ENCODE measurements around the gene LMCD1.
"Not testable (repeated sequence)": the region's sequence is repeated elsewhere in the genome, so short reads cannot be mapped to it uniquely, and the experiment has no call there.

Gene LMCD1

DNA sequence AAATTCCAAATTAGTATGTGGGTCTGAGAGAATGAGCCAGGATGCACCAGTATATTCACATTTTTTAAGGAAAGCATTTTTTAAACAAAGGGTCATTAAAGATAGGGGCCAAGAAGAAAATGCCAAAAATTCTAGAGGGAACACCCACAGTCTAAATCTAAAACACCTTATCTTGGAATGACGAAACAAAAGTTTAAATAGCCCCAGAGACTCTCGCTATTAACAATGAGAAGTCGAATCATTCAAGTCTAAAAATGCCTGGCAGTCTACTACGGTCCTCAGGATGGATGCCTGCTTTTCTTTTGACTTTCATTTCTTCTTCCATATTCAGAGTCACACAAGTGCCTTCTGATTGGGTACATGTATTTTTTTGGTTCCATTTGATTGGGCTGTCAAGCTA lies 76.7 kb downstream of the LMCD1 start:
- no peak overlapping the region for H3K4me3 ChIP-seq (ENCODE audit: low read depth, low read length, poor library complexity, severe bottlenecking)
- no peaks in the 10 kb centered on the region for H3K36me3 ChIP-seq (ENCODE audit: insufficient read depth, low read length)
- no peak for TF ChIP-seq EZH2 (IDR thresholded peaks at IDR 0.05; ENCODE audit: borderline replicate concordance, low read length)
- TF ChIP-seq, protein P1, sequence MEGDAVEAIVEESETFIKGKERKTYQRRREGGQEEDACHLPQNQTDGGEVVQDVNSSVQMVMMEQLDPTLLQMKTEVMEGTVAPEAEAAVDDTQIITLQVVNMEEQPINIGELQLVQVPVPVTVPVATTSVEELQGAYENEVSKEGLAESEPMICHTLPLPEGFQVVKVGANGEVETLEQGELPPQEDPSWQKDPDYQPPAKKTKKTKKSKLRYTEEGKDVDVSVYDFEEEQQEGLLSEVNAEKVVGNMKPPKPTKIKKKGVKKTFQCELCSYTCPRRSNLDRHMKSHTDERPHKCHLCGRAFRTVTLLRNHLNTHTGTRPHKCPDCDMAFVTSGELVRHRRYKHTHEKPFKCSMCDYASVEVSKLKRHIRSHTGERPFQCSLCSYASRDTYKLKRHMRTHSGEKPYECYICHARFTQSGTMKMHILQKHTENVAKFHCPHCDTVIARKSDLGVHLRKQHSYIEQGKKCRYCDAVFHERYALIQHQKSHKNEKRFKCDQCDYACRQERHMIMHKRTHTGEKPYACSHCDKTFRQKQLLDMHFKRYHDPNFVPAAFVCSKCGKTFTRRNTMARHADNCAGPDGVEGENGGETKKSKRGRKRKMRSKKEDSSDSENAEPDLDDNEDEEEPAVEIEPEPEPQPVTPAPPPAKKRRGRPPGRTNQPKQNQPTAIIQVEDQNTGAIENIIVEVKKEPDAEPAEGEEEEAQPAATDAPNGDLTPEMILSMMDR (IDR thresholded peaks at IDR 0.05; ENCODE audit: low read length), result no peak
- H2AFZ ChIP-seq (ENCODE audit: low read length), result no peak overlapping the region
- no peaks in the 10 kb centered on the region for H3K9me2 ChIP-seq (ENCODE audit: low read depth, low read length)
- no peaks in the 10 kb centered on the region for H3K27me3 ChIP-seq (ENCODE audit: insufficient read depth, low read length)
- no peaks in the 10 kb centered on the region for H3K79me2 ChIP-seq (ENCODE audit: insufficient read depth, low read length)
- no peaks in the 10 kb centered on the region for H3F3A ChIP-seq (ENCODE audit: insufficient read depth, low read length)
- H3K4me2 ChIP-seq (ENCODE audit: low read length), result no peak overlapping the region
- no peaks in the 10 kb centered on the region for H4K20me1 ChIP-seq (ENCODE audit: insufficient read depth, low read length)
- H3K4me1 ChIP-seq (ENCODE audit: insufficient read depth, low read length, severe bottlenecking), result no peaks in the 10 kb centered on the region
- no peaks in the 10 kb centered on the region for H3K9me3 ChIP-seq (ENCODE audit: low read length)
- H3K27ac ChIP-seq (ENCODE audit: low read depth, low read length, poor library complexity, severe bottlenecking), result no peak overlapping the region
- H3K9ac ChIP-seq (ENCODE audit: low read length), result no peak overlapping the region

DNA sequence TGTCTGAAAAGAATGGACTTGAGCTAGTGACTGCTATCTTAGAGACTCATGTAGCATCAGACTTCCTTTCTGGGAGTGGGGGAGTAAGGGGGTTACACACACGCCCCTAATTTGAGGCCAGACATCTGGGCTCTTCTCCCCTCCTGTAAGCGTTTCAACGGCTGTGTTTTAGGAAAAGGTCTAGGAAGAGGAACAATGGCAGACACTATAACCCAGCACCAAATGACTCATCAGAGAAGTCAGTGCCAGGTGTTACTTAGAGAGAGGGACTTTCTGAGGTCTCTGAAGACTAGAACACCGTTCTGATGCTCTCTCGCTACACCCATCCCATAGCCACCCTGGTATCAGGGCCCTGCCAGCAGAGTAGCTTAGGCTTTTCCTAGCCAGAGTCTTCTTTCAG lies 77.5 kb downstream of the LMCD1 start:
- H3K36me3 ChIP-seq (ENCODE audit: insufficient read depth, low read length), result no peaks in the 10 kb centered on the region
- H3K27me3 ChIP-seq (ENCODE audit: insufficient read depth, low read length), result no peaks in the 10 kb centered on the region
- no peaks in the 10 kb centered on the region for H3K9me2 ChIP-seq (ENCODE audit: low read depth, low read length)
- no peak for TF ChIP-seq EZH2 (IDR thresholded peaks at IDR 0.05; ENCODE audit: borderline replicate concordance, low read length)
- TF ChIP-seq, protein P1 (IDR thresholded peaks at IDR 0.05; ENCODE audit: low read length), result no peak
- H3F3A ChIP-seq (ENCODE audit: insufficient read depth, low read length), result no peaks in the 10 kb centered on the region
- no peaks in the 10 kb centered on the region for H3K79me2 ChIP-seq (ENCODE audit: insufficient read depth, low read length)
- H3K4me3 ChIP-seq (ENCODE audit: low read depth, low read length, poor library complexity, severe bottlenecking), result no peak overlapping the region
- H4K20me1 ChIP-seq (ENCODE audit: insufficient read depth, low read length), result no peaks in the 10 kb centered on the region
- no peaks in the 10 kb centered on the region for H3K9me3 ChIP-seq (ENCODE audit: low read length)
- no peak overlapping the region for H3K9ac ChIP-seq (ENCODE audit: low read length)
- no peak overlapping the region for H2AFZ ChIP-seq (ENCODE audit: low read length)
- no peak overlapping the region for H3K4me2 ChIP-seq (ENCODE audit: low read length)
- H3K4me1 ChIP-seq (ENCODE audit: insufficient read depth, low read length, severe bottlenecking), result no peaks in the 10 kb centered on the region
- H3K27ac ChIP-seq (ENCODE audit: low read depth, low read length, poor library complexity, severe bottlenecking), result no peak overlapping the region

DNA sequence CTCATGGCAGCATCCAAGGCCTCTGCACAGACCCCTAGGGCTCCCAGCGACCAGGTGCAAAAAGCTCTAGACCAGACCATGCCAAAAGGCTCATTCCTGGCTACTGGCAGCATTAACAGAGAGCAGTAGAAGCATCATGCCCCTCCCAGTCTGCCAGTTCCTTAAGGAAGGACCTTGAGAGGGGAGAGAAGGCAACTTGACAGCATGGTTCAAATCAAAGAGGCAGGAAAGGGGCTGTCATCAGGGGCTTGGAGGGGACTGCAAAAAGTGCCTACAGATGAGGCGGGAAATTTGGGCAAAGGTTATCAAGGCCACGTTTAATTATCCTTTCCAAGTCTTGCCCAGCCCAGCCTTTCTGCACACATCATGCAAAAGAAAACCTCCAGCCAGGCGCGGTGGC lies 78.3 kb downstream of the LMCD1 start:
- Histone ChIP-seq H3K27ac (ENCODE audit: low read depth, low read length, poor library complexity, severe bottlenecking) (no peak overlapping the region), H3K4me1 (ENCODE audit: insufficient read depth, low read length, severe bottlenecking) (no peaks in the 10 kb centered on the region), H3K9me2 (ENCODE audit: low read depth, low read length) (no peaks in the 10 kb centered on the region), H3K79me2 (ENCODE audit: insufficient read depth, low read length) (no peaks in the 10 kb centered on the region), H3F3A (ENCODE audit: insufficient read depth, low read length) (no peaks in the 10 kb centered on the region), H2AFZ (ENCODE audit: low read length) (no peak overlapping the region), H3K9ac (ENCODE audit: low read length) (no peak overlapping the region), H4K20me1 (ENCODE audit: insufficient read depth, low read length) (no peaks in the 10 kb centered on the region), H3K36me3 (ENCODE audit: insufficient read depth, low read length) (no peaks in the 10 kb centered on the region), H3K9me3 (ENCODE audit: low read length) (no peaks in the 10 kb centered on the region), H3K27me3 (ENCODE audit: insufficient read depth, low read length) (no peaks in the 10 kb centered on the region), H3K4me2 (ENCODE audit: low read length) (no peak overlapping the region), H3K4me3 (ENCODE audit: low read depth, low read length, poor library complexity, severe bottlenecking) (no peak overlapping the region)
- TF ChIP-seq EZH2 (IDR thresholded peaks at IDR 0.05; ENCODE audit: borderline replicate concordance, low read length), result no peak
- TF ChIP-seq, protein P1 (IDR thresholded peaks at IDR 0.05; ENCODE audit: low read length), result no peak

DNA sequence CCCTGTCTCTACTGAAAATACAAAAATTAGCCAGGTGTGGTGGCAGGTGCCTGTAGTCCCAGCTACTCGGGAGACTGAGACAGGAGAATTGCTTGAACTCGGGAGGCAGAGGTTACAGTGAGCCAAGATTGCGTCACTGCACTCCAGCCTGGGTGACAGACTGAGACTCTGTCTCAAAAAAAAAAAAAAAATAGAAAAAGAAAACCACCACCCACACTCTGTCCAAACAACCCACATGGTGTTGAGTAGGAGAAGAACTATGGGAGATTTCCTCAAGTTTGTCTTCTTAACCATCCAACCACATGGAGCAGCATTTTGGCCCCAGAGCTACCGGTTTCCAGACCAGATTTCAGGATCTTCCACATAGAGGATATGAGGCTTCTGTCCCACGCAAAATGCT lies 78.8 kb downstream of the LMCD1 start:
- not testable (repeated sequence) for H3K27me3 ChIP-seq (ENCODE audit: insufficient read depth, low read length); H3K27ac ChIP-seq (ENCODE audit: low read depth, low read length, poor library complexity, severe bottlenecking); H4K20me1 ChIP-seq (ENCODE audit: insufficient read depth, low read length); H2AFZ ChIP-seq (ENCODE audit: low read length); H3K79me2 ChIP-seq (ENCODE audit: insufficient read depth, low read length); H3K4me3 ChIP-seq (ENCODE audit: low read depth, low read length, poor library complexity, severe bottlenecking); H3K9ac ChIP-seq (ENCODE audit: low read length); H3K36me3 ChIP-seq (ENCODE audit: insufficient read depth, low read length); H3K9me2 ChIP-seq (ENCODE audit: low read depth, low read length); H3K4me2 ChIP-seq (ENCODE audit: low read length); H3K9me3 ChIP-seq (ENCODE audit: low read length); H3F3A ChIP-seq (ENCODE audit: insufficient read depth, low read length); H3K4me1 ChIP-seq (ENCODE audit: insufficient read depth, low read length, severe bottlenecking)
